Suprapubic skin (tissue), 4 donors: ENCODE data around the gene GRB10. TPM values are rescaled to one million over a fixed set of nuclear protein-coding genes. Genes with fewer than 3 reads are reported as not detected.

Experiments used
- DNase-seq, 2 donors: peaks; one replicate each; pipeline ENCODE4 v3.0.0-alpha.2; 2019; ENCODE audit warnings: low spot score in 2 of 2
- H3K27ac ChIP-seq: fragments of 200-600 bp; sonication (generic); one replicate; pipeline ENCODE4 v1.5.1; 2019
- H3K27me3 ChIP-seq: fragments of 200-600 bp; sonication (generic); one replicate; pipeline ENCODE4 v1.5.1; 2019
- H3K36me3 ChIP-seq: fragments of 200-600 bp; sonication (generic); one replicate; pipeline ENCODE4 v1.5.1; 2019
- H3K4me1 ChIP-seq: fragments of 200-600 bp; sonication (generic); one replicate; pipeline ENCODE4 v1.5.1; 2019
- H3K4me3 ChIP-seq: fragments of 200-600 bp; sonication (generic); one replicate; pipeline ENCODE4 v1.5.1; 2019; ENCODE audit warnings: mild to moderate bottlenecking
- H3K9me3 ChIP-seq: fragments of 200-600 bp; sonication (generic); one replicate; pipeline ENCODE4 v1.5.1; 2019
- EP300 ChIP-seq: sonication (generic); formaldehyde crosslinking; IDR thresholded peaks from one replicate; pipeline ENCODE4 v1.6.1; 2017; ENCODE audit warnings: antibody characterized with exemption
- POLR2A ChIP-seq, 2 donors: fragments of 450-650 bp; IDR thresholded peaks; one replicate each; pipeline ENCODE4 v1.6.1; 2017; ENCODE audit warnings: antibody characterized with exemption in 2 of 2, mild to moderate bottlenecking in 2 of 2, moderate library complexity in 2 of 2
- POLR2AphosphoS5 ChIP-seq, 3 donors: sonication (generic); formaldehyde crosslinking; IDR thresholded peaks; one replicate each; pipeline ENCODE4 v1.6.1; 2017; ENCODE audit warnings: antibody characterized with exemption in 3 of 3
- WGBS: methylation state at CpG from one replicate; pipeline ENCODE4 v1.1.5; 2018; 5-methylcytosine and 5-hydroxymethylcytosine counted together
- total RNA-seq, 4 donors: library from RNA; depleted of rRNA; stranded (reverse); fragments of >200 nt; gene quantifications; one replicate each; pipeline ENCODE4 v1.1.0, GENCODE V29; 2016
- TF ChIP-seq, protein P1 (sequence below), 2 donors: fragments of 200-600 bp in 1 of 2; fragments of 450-650 bp in 1 of 2; sonication (generic) in 1 of 2; IDR thresholded peaks; one replicate each; pipeline ENCODE4 v1.5.1; 2016 to 2019; ENCODE audit warnings: antibody characterized with exemption in 2 of 2, mild to moderate bottlenecking in 1 of 2, moderate library complexity in 1 of 2

The GRB10 gene
- total RNA-seq, 4 donors from 2014 or later = 7.8 to 56.2 (median 11.5) TPM

- H3K4me3 ChIP-seq = no peak overlapping the region
- H3K4me1 ChIP-seq = peaks cover 3% of the 10 kb centered on the region
- no peaks in the 10 kb centered on the region for H3K9me3 ChIP-seq
- H3K27me3 ChIP-seq = peaks cover 20% of the 10 kb centered on the region
- DNase-seq = no peak
- WGBS = 73% methylated on average over 7 of the region's 7 CpGs
- H3K36me3 ChIP-seq = no peaks in the 10 kb centered on the region
- H3K27ac ChIP-seq = no peak overlapping the region
- TF ChIP-seq POLR2AphosphoS5 (IDR thresholded peaks at IDR 0.05) (no peak), POLR2A (IDR thresholded peaks at IDR 0.05) (no peak), EP300 (no peak)
- TF ChIP-seq, protein P1, sequence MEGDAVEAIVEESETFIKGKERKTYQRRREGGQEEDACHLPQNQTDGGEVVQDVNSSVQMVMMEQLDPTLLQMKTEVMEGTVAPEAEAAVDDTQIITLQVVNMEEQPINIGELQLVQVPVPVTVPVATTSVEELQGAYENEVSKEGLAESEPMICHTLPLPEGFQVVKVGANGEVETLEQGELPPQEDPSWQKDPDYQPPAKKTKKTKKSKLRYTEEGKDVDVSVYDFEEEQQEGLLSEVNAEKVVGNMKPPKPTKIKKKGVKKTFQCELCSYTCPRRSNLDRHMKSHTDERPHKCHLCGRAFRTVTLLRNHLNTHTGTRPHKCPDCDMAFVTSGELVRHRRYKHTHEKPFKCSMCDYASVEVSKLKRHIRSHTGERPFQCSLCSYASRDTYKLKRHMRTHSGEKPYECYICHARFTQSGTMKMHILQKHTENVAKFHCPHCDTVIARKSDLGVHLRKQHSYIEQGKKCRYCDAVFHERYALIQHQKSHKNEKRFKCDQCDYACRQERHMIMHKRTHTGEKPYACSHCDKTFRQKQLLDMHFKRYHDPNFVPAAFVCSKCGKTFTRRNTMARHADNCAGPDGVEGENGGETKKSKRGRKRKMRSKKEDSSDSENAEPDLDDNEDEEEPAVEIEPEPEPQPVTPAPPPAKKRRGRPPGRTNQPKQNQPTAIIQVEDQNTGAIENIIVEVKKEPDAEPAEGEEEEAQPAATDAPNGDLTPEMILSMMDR (IDR thresholded peaks at IDR 0.05) = no peak
These were observed 222.8 kb downstream of the GRB10 start for GRCh38 chr7:50559881-50560280.

GRCh38 chr7:50558294-50559053 lies 224.2 kb downstream of the GRB10 start:
- DNase-seq = no peak
- H3K27me3 ChIP-seq = peaks cover 20% of the 10 kb centered on the region

DNA sequence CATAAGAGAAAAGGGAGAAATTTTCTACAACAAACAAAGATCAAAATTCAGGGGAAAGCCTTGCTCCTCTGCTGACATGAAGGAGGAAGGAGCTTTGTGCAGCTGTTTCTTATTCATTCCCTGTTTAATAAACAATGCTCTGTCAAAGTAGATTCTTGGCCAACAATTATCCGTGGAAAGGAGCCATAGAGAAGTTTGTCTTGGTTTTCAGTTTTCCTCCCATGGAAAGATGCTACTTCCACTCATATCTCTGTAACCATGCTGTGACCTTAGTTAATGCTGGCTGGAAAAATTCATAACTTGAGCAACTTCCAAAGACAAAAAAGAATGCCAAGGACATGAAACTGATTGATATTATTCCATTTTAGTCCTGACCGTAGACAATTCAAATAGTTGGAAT lies 225.6 kb downstream of the GRB10 start:
- 61% methylated on average over 2 of the region's 2 CpGs for WGBS
- TF ChIP-seq EP300 (no peak), POLR2AphosphoS5 (IDR thresholded peaks at IDR 0.05) (no peak), POLR2A (IDR thresholded peaks at IDR 0.05) (no peak)
- TF ChIP-seq, protein P1 (IDR thresholded peaks at IDR 0.05) = no peak
- Histone ChIP-seq H3K9me3 (no peaks in the 10 kb centered on the region), H3K27ac (peak overlapping the region; percentile 56), H3K4me1 (peaks cover 3% of the 10 kb centered on the region), H3K27me3 (peaks cover 17% of the 10 kb centered on the region), H3K36me3 (no peaks in the 10 kb centered on the region), H3K4me3 (no peak overlapping the region)
- no peak for DNase-seq

More at GRCh38 chr7:50558294-50559053, 224.2 kb downstream of the GRB10 start:
- TF ChIP-seq, protein P1 (IDR thresholded peaks at IDR 0.05) = no peak
- TF ChIP-seq POLR2A (IDR thresholded peaks at IDR 0.05) = no peak
- no peak overlapping the region for H3K27ac ChIP-seq
- peaks cover 3% of the 10 kb centered on the region for H3K4me1 ChIP-seq
- no peak overlapping the region for H3K4me3 ChIP-seq
- H3K9me3 ChIP-seq = no peaks in the 10 kb centered on the region
- WGBS = 87% methylated on average over 2 of the region's 5 CpGs
- H3K36me3 ChIP-seq = no peaks in the 10 kb centered on the region

- Histone ChIP-seq H3K9me3 (no peaks in the 10 kb centered on the region), H3K36me3 (no peaks in the 10 kb centered on the region), H3K4me1 (peaks cover 3% of the 10 kb centered on the region), H3K27me3 (peaks cover 17% of the 10 kb centered on the region), H3K4me3 (no peak overlapping the region), H3K27ac (peak overlapping the region; percentile 56)
- WGBS = 69% methylated on average over 8 of the region's 8 CpGs
- DNase-seq = no peak
- TF ChIP-seq POLR2AphosphoS5 (IDR thresholded peaks at IDR 0.05) = no peak
- TF ChIP-seq EP300 = no peak
- TF ChIP-seq POLR2A (IDR thresholded peaks at IDR 0.05) = no peak
- TF ChIP-seq, protein P1 (IDR thresholded peaks at IDR 0.05) = no peak
These were observed 226.3 kb downstream of the GRB10 start for GRCh38 chr7:50556247-50556991.

GRCh38 chr7:50555594-50556140 lies 227.0 kb downstream of the GRB10 start:
- Histone ChIP-seq H3K4me3 (no peak overlapping the region), H3K27ac (no peak overlapping the region), H3K9me3 (no peaks in the 10 kb centered on the region), H3K36me3 (no peaks in the 10 kb centered on the region), H3K4me1 (peaks cover 3% of the 10 kb centered on the region), H3K27me3 (peaks cover 15% of the 10 kb centered on the region)
- 85% methylated on average over 9 of the region's 9 CpGs for whole genome bisulfite sequencing
- DNase-seq = no peak
- TF ChIP-seq EP300 (no peak), POLR2A (IDR thresholded peaks at IDR 0.05) (no peak), POLR2AphosphoS5 (IDR thresholded peaks at IDR 0.05) (no peak)
- TF ChIP-seq, protein P1 (IDR thresholded peaks at IDR 0.05) = no peak
